Measurements from ENCODE around the gene AMER3.

AMER3 gene

GRCh38 chr2:130763405-130763804, 8.1 kb downstream of the AMER3 start:
- H3K9me3 Mint-ChIP-seq = no peaks in the 10 kb centered on the region
- H3K27ac Mint-ChIP-seq = no peak overlapping the region
- H3K4me1 Mint-ChIP-seq = no peaks in the 10 kb centered on the region
- no peaks in the 10 kb centered on the region for H3K36me3 Mint-ChIP-seq
- no peak for ATAC-seq
- H3K4me3 Mint-ChIP-seq = no peak overlapping the region
- DNase-seq (ENCODE audit: low spot score in 2 of 2) = no peak

DNA sequence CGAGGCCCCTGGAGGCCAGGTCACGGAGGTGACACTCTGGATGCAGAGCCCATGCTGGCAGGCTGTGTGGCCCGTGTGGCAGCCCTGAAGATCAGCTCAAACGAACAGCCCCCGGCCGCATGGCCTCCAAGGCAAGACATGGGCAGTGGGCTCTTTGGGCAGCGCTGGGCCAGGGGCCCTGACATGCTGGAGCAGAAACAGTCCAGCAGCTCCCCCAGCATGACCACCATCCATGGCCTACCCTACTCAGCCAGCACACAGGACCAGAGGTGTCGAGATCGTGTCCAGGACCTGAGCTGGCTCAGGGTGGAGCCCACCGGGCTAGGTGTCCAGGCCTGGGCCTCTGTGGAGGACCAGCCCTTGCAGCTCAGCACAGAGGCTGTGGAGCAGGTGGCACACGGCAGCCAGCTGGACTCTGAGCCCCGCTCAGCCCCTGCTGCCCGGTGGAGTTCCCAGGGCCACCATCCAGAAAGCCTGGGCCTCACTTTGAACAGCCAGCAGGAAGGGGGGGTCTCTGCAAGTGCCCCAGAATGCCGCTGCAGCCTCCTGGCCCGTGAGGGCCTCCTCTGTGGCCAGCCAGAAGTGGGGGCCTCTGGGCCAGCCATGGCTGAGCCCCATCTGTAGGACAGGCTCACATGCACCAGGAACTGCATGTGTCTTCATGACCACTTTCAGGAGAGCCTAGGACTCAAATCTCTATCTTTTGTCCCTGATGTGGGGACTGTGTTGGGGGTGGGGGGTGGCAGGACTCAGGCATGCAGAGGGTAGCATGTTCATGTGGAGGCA, 8.9 kb downstream of the AMER3 start:
- Mint-ChIP-seq H3K4me1 (no peaks in the 10 kb centered on the region), H3K36me3 (no peaks in the 10 kb centered on the region), H3K9me3 (no peaks in the 10 kb centered on the region), H3K4me3 (no peak overlapping the region), H3K27ac (no peak overlapping the region)
- DNase-seq (ENCODE audit: low spot score in 2 of 2) = no peak
- ATAC-seq = no peak

GRCh38 chr2:130764821-130765115, 9.4 kb downstream of the AMER3 start:
- no peak for DNase-seq (ENCODE audit: low spot score in 2 of 2)
- H3K27ac Mint-ChIP-seq = no peak overlapping the region
- no peak for ATAC-seq
- no peaks in the 10 kb centered on the region for H3K4me1 Mint-ChIP-seq
- H3K36me3 Mint-ChIP-seq = no peaks in the 10 kb centered on the region
- no peaks in the 10 kb centered on the region for H3K9me3 Mint-ChIP-seq
- no peak overlapping the region for H3K4me3 Mint-ChIP-seq

GRCh38 chr2:130765464-130765863, 10.1 kb downstream of the AMER3 start:
- H3K4me1 Mint-ChIP-seq = no peaks in the 10 kb centered on the region
- H3K36me3 Mint-ChIP-seq = no peaks in the 10 kb centered on the region
- no peak overlapping the region for H3K4me3 Mint-ChIP-seq
- DNase-seq (ENCODE audit: low spot score in 2 of 2) = no peak
- ATAC-seq = no peak
- H3K9me3 Mint-ChIP-seq = no peaks in the 10 kb centered on the region
- H3K27ac Mint-ChIP-seq = no peak overlapping the region

- Mint-ChIP-seq H3K36me3 (no peaks in the 10 kb centered on the region), H3K9me3 (no peaks in the 10 kb centered on the region), H3K4me1 (no peaks in the 10 kb centered on the region), H3K27ac (no peak overlapping the region), H3K4me3 (no peak overlapping the region)
- DNase-seq (ENCODE audit: low spot score in 2 of 2) = no peak
- no peak for ATAC-seq
These were observed 10.7 kb downstream of the AMER3 start for GRCh38 chr2:130766037-130766436.

GRCh38 chr2:130766711-130767407, 11.5 kb downstream of the AMER3 start:
- H3K36me3 Mint-ChIP-seq = no peaks in the 10 kb centered on the region
- ATAC-seq (no peak), DNase-seq (ENCODE audit: low spot score in 2 of 2) (no peak)
- H3K4me1 Mint-ChIP-seq = no peaks in the 10 kb centered on the region
- no peaks in the 10 kb centered on the region for H3K9me3 Mint-ChIP-seq
- H3K27ac Mint-ChIP-seq = no peak overlapping the region
- no peak overlapping the region for H3K4me3 Mint-ChIP-seq

GRCh38 chr2:130767408-130767775, 12.1 kb downstream of the AMER3 start:
- Mint-ChIP-seq H3K9me3 (no peaks in the 10 kb centered on the region), H3K36me3 (no peaks in the 10 kb centered on the region), H3K4me3 (no peak overlapping the region), H3K4me1 (no peaks in the 10 kb centered on the region), H3K27ac (no peak overlapping the region)
- DNase-seq (ENCODE audit: low spot score in 2 of 2) (no peak), ATAC-seq (peak; percentile 15)

DNA sequence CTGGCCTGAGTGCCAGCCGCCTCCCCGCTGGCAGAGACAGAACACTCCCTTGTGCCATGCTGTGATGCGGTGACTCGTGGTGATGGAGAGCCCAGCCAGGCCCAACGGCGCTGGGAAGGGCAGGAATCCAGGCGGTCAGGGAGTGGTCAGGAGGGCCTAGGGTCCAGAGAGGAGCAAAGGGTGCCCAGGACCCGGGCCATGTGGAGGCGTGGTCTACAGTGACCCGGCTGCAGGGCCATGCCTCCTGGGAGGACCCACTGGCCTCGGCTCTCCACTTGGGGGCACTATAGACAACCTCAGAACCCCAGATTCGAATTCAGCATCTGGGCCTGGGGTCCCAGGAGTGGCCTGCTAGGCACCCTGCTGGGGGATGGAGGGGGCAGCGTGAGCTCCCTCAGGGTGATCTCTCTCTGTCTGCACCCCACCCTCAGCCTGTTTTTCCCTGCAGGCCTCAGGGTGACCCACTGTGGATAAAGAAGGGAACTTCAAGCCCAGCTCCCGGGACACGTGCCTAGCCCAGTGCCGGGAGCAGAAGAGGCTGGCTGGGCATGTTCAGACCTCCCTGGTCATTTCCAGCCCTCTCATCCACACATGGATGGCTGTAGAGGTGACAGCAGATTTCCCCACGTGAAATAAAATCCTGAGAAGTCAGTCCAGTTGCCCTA, 13.0 kb downstream of the AMER3 start:
- Mint-ChIP-seq H3K4me3 (no peak overlapping the region), H3K36me3 (no peaks in the 10 kb centered on the region), H3K4me1 (no peaks in the 10 kb centered on the region), H3K9me3 (no peaks in the 10 kb centered on the region), H3K27ac (no peak overlapping the region)
- no peak for DNase-seq (ENCODE audit: low spot score in 2 of 2)
- ATAC-seq = peak; percentile 25

- Mint-ChIP-seq H3K36me3 (no peaks in the 10 kb centered on the region), H3K4me3 (no peak overlapping the region), H3K9me3 (no peaks in the 10 kb centered on the region), H3K4me1 (no peaks in the 10 kb centered on the region), H3K27ac (no peak overlapping the region)
- DNase-seq (ENCODE audit: low spot score in 2 of 2) = no peak
- no peak for ATAC-seq
These were observed 14.1 kb downstream of the AMER3 start for GRCh38 chr2:130769343-130769907.

- ATAC-seq (no peak), DNase-seq (ENCODE audit: low spot score in 2 of 2) (no peak)
- Mint-ChIP-seq H3K9me3 (no peaks in the 10 kb centered on the region), H3K4me1 (no peaks in the 10 kb centered on the region), H3K36me3 (no peaks in the 10 kb centered on the region), H3K4me3 (no peak overlapping the region), H3K27ac (no peak overlapping the region)
These were observed 21.2 kb downstream of the AMER3 start for GRCh38 chr2:130776550-130776949.

GRCh38 chr2:130778781-130779180, 23.4 kb downstream of the AMER3 start:
- no peaks in the 10 kb centered on the region for H3K36me3 Mint-ChIP-seq
- no peaks in the 10 kb centered on the region for H3K9me3 Mint-ChIP-seq
- no peak for ATAC-seq
- H3K4me1 Mint-ChIP-seq = no peaks in the 10 kb centered on the region
- H3K4me3 Mint-ChIP-seq = no peak overlapping the region
- DNase-seq (ENCODE audit: low spot score in 2 of 2) = no peak
- no peak overlapping the region for H3K27ac Mint-ChIP-seq

GRCh38 chr2:130785466-130786055, 30.2 kb downstream of the AMER3 start:
- no peak overlapping the region for H3K27ac Mint-ChIP-seq
- no peak overlapping the region for H3K4me3 Mint-ChIP-seq
- H3K36me3 Mint-ChIP-seq = no peaks in the 10 kb centered on the region
- H3K9me3 Mint-ChIP-seq = no peaks in the 10 kb centered on the region
- DNase-seq (ENCODE audit: low spot score in 2 of 2) (no peak), ATAC-seq (no peak)
- no peaks in the 10 kb centered on the region for H3K4me1 Mint-ChIP-seq

DNA sequence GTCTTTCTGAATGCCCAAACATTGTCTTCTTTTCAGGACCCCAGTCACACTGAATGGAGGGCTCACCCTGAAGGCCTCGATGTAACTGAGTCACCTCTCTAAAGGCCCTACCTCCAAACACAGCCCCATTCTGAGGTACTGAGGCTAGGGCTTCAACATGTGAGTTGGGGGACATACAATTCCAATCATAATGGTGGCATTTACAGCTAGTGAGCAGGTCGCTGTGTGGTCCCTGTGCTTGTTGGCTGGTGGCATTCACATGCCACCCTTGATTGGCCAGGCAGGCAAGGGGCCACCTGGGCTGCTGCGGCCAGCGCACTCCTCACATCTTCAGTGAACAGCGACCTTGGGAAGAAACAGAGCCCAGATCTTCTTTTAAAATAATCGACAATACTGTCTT, 30.7 kb downstream of the AMER3 start:
- Mint-ChIP-seq H3K4me3 (no peak overlapping the region), H3K4me1 (no peaks in the 10 kb centered on the region), H3K36me3 (no peaks in the 10 kb centered on the region), H3K9me3 (no peaks in the 10 kb centered on the region), H3K27ac (no peak overlapping the region)
- ATAC-seq (no peak), DNase-seq (ENCODE audit: low spot score in 2 of 2) (no peak)

GRCh38 chr2:130787841-130788240, 32.5 kb downstream of the AMER3 start:
- Mint-ChIP-seq H3K9me3 (no peaks in the 10 kb centered on the region), H3K4me3 (no peak overlapping the region), H3K4me1 (no peaks in the 10 kb centered on the region), H3K27ac (no peak overlapping the region), H3K36me3 (no peaks in the 10 kb centered on the region)
- no peak for DNase-seq (ENCODE audit: low spot score in 2 of 2)
- ATAC-seq = no peak

DNA sequence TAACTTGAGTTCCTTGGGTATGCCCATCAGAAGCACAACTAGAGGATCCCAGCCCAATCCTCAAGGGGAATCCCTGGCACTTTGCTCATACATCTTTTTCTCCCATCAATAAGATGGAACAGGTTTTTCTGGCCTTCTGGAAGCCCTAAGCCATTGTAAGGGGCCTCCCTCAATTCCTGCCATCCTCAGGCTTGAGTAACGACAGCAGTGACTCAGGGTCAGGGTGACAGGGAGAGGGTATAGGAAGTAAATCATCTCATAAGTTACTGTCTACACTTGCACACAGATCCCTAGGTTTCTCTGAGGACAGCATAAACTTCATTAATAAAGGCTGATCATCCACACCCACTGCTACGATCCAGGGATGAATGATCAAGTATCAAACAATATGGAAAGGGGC, 35.0 kb downstream of the AMER3 start:
- ATAC-seq (no peak), DNase-seq (ENCODE audit: low spot score in 2 of 2) (no peak)
- H3K36me3 Mint-ChIP-seq = no peaks in the 10 kb centered on the region
- peaks cover under 1% of the 10 kb centered on the region for H3K4me1 Mint-ChIP-seq
- H3K27ac Mint-ChIP-seq = no peak overlapping the region
- no peak overlapping the region for H3K4me3 Mint-ChIP-seq
- no peaks in the 10 kb centered on the region for H3K9me3 Mint-ChIP-seq

Measured in stimulated activated effector memory CD8-positive, alpha-beta T cell treated with anti-CD3 and anti-CD28 coated beads, Interleukin-12 subunit alpha, Interleukin-12 subunit beta, amount 100 ng/mL, for 72 hours (primary cell).